ENCODE measurements around the gene ECSCR. TPM values are rescaled to one million over a fixed set of nuclear protein-coding genes. Genes with fewer than 3 reads are reported as not detected.

ECSCR gene
- polyA plus RNA-seq, 1 donor from 2014 or later: not detected

Small RNAs within 50 kb of the gene (small RNA-seq; reads per million reads assigned to genes)
- 0 reads per million in 3 experiments for gene RNU5B-4P

Other genes with a start within 250 kb of the ECSCR start
- 920 and 1,016 TPM in 2 replicates for gene MATR3, start 169.0 kb downstream of the ECSCR start, polyA plus RNA-seq
- gene PAIP2, start 120.9 kb downstream of the ECSCR start, polyA plus RNA-seq: 181 and 201 TPM in 2 replicates
- not detected in 2 replicates for gene SLC23A1, start 79.4 kb downstream of the ECSCR start, polyA plus RNA-seq
- not detected in 2 replicates for gene MZB1, start 72.8 kb downstream of the ECSCR start, polyA plus RNA-seq
- gene PROB1, start 67.6 kb downstream of the ECSCR start, polyA plus RNA-seq: 0.74 and 1.2 TPM in 2 replicates
- 2.3 and 6.7 TPM in 2 replicates for gene SPATA24, start 58.7 kb downstream of the ECSCR start, polyA plus RNA-seq
- gene DNAJC18, start 23.2 kb downstream of the ECSCR start, polyA plus RNA-seq: 40.2 and 44.4 TPM in 2 replicates
- gene SMIM33, start 8.3 kb upstream of the ECSCR start, polyA plus RNA-seq: not detected in 2 replicates
- 0.12 TPM in 1 of 2 replicates, not detected in the other for gene STING1, start 20.0 kb upstream of the ECSCR start, polyA plus RNA-seq
- gene UBE2D2, start 98.6 kb upstream of the ECSCR start, polyA plus RNA-seq: 110 and 118 TPM in 2 replicates
- 24.4 and 38.0 TPM in 2 replicates for gene CXXC5, start 185.6 kb upstream of the ECSCR start, polyA plus RNA-seq

Measured in neural cell (in vitro differentiated cells).